Keratinocyte (primary cell): ENCODE results near the gene ACSM3. TPM values are rescaled to one million over a fixed set of nuclear protein-coding genes. Genes with fewer than 3 reads are reported as not detected.

Experiments
- DNase-seq: peaks from one replicate; pipeline ENCODE4 v3.0.0-alpha.2; 2011; ENCODE audit warnings: low read depth, missing footprints, low spot score
- FAIRE-seq: peaks from 2 replicates; lab custom pipeline; 2011; peaks lifted over from hg19 to GRCh38; lab: Jason Lieb, UNC
- H2AFZ ChIP-seq: 2 replicates; pipeline ENCODE4 v1.6.0; 2012; ENCODE audit warnings: low read length, control low read depth, inconsistent platforms; ENCODE audit not compliant: control insufficient read depth
- H3K27ac ChIP-seq: 2 replicates; pipeline ENCODE4 v1.5.1; 2011; ENCODE audit warnings: low read length; ENCODE audit not compliant: control insufficient read depth, insufficient read depth
- H3K27me3 ChIP-seq: 3 replicates; pipeline ENCODE4 v1.6.0; 2011; ENCODE audit warnings: low read length; ENCODE audit not compliant: control insufficient read depth, insufficient read depth; ENCODE audit errors: extremely low read depth
- H3K36me3 ChIP-seq, 2 experiments: 2 replicates in 1 of 2; 3 replicates in 1 of 2; pipeline ENCODE4 v1.5.1; 2011; ENCODE audit warnings: low read length in 2 of 2, mild to moderate bottlenecking in 1 of 2; ENCODE audit not compliant: control insufficient read depth in 2 of 2, insufficient read depth in 2 of 2; ENCODE audit errors: extremely low read depth in 1 of 2
- H3K4me1 ChIP-seq: 3 replicates; pipeline ENCODE4 v1.5.1; 2011; ENCODE audit warnings: low read length; ENCODE audit not compliant: control insufficient read depth, insufficient read depth; ENCODE audit errors: extremely low read depth
- H3K4me2 ChIP-seq: 3 replicates; pipeline ENCODE4 v1.6.0; 2011; ENCODE audit warnings: low read depth, low read length; ENCODE audit not compliant: control insufficient read depth, insufficient read depth; ENCODE audit errors: extremely low read depth
- H3K4me3 ChIP-seq, 3 experiments: fragments of 200-600 bp in 1 of 3; sonication (generic) in 1 of 3; 2 replicates in 2 of 3; 3 replicates in 1 of 3; pipeline ENCODE4 v1.5.1; 2011 to 2016; ENCODE audit warnings: low read length in 3 of 3, mild to moderate bottlenecking in 3 of 3, control low read depth in 2 of 3, inconsistent platforms in 1 of 3, low read depth in 1 of 3, mixed read lengths in 1 of 3, mixed run types in 1 of 3, moderate library complexity in 1 of 3; ENCODE audit not compliant: control insufficient read depth in 2 of 3, insufficient read depth in 2 of 3; ENCODE audit errors: extremely low read depth in 1 of 3
- H3K79me2 ChIP-seq: 2 replicates; pipeline ENCODE4 v1.6.0; 2012; ENCODE audit warnings: low read length; ENCODE audit not compliant: control insufficient read depth, insufficient read depth
- H3K9ac ChIP-seq: 3 replicates; pipeline ENCODE4 v1.6.0; 2011; ENCODE audit warnings: low read length; ENCODE audit not compliant: control insufficient read depth, insufficient read depth; ENCODE audit errors: extremely low read depth
- H3K9me1 ChIP-seq: 3 replicates; pipeline ENCODE4 v1.6.0; 2011; ENCODE audit warnings: low read length; ENCODE audit not compliant: control insufficient read depth, insufficient read depth; ENCODE audit errors: extremely low read depth
- H3K9me3 ChIP-seq: 2 replicates; pipeline ENCODE4 v1.5.1; 2012; ENCODE audit warnings: low read depth, low read length; ENCODE audit not compliant: control insufficient read depth
- H4K20me1 ChIP-seq: 3 replicates; pipeline ENCODE4 v1.6.0; 2011; ENCODE audit warnings: low read length; ENCODE audit not compliant: control insufficient read depth, insufficient read depth; ENCODE audit errors: extremely low read depth
- CTCF ChIP-seq, 3 experiments: IDR thresholded peaks in 1 of 3; conservative IDR thresholded peaks in 1 of 3; optimal IDR thresholded peaks in 1 of 3; 2 replicates in 2 of 3; 3 replicates in 1 of 3; pipeline versions ENCODE3 to v1.5.1; 2011; ENCODE audit warnings: low read length in 3 of 3, mild to moderate bottlenecking in 3 of 3, moderate library complexity in 2 of 3, control low read depth in 1 of 3, inconsistent platforms in 1 of 3; ENCODE audit not compliant: insufficient read depth in 2 of 3; ENCODE audit errors: extremely low read depth in 1 of 3
- EZH2 ChIP-seq: IDR thresholded peaks from one replicate; pipeline ENCODE4 v1.6.1; 2012; ENCODE audit warnings: inconsistent platforms, mild to moderate bottlenecking, low read length, moderate library complexity
- dilution Hi-C: fragments of 300-500 bp; cut with MboI; formaldehyde crosslinking; loops from one replicate; pipeline ENCODE4 v1.7.0; 2020; ENCODE audit warnings: low sequenced_read_pairs; ENCODE audit not compliant: extremely low pct_ligation_motif_present
- polyA plus RNA-seq, 5 experiments: library from polyadenylated mRNA; depleted of rRNA in 3 of 5; stranded (reverse) in 3 of 5; stranded (forward) in 1 of 5; unstranded in 1 of 5; fragments of >200 nt; gene quantifications; 1 replicate in 1 of 5; 2 replicates in 3 of 5; 3 replicates in 1 of 5; pipeline versions ENCODE4 v1.2.1 to v1.2.3, GENCODE V29; 2011 to 2012; ENCODE audit warnings: missing spikeins in 2 of 5, low read depth in 1 of 5, low replicate concordance in 1 of 5

Gene ACSM3
- polyA plus RNA-seq, 1 donor (not counting 4 experiments of a cell fraction or from before 2014, with no cell fraction given): 0.38 TPM

- H4K20me1 ChIP-seq: no peaks in the 10 kb centered on the region
- no peak overlapping the region for H3K4me3 ChIP-seq
- no peak overlapping the region for H3K9ac ChIP-seq
- H3K9me1 ChIP-seq: no peaks in the 10 kb centered on the region
- peaks cover 9% of the 10 kb centered on the region for H3K79me2 ChIP-seq
- dilution Hi-C loops: no loop called here
- H3K9me3 ChIP-seq: no peaks in the 10 kb centered on the region
- DNase-seq (no peak), FAIRE-seq (no peak)
- no peak overlapping the region for H3K27ac ChIP-seq
- H2AFZ ChIP-seq: no peak overlapping the region
- H3K36me3 ChIP-seq: peaks cover 17 to 22% of the 10 kb centered on the region in 2 experiments
- H3K4me1 ChIP-seq: no peaks in the 10 kb centered on the region
- H3K4me2 ChIP-seq: no peak overlapping the region
- TF ChIP-seq EZH2: no peak
- TF ChIP-seq CTCF (optimal IDR thresholded peaks at IDR 0.05 in 1 of 3, IDR thresholded peaks at IDR 0.05 in 1 of 3, conservative IDR thresholded peaks at IDR 0.05 in 1 of 3; ENCODE audit: extremely low read depth in 1 of 3, insufficient read depth in 2 of 3, low read length in 3 of 3): no peak
- H3K27me3 ChIP-seq: no peaks in the 10 kb centered on the region
Measured at GRCh38 chr16:20734056-20734455, 29.8 kb upstream of the ACSM3 start.

GRCh38 chr16:20734782-20735181, 29.0 kb upstream of the ACSM3 start:
- Histone ChIP-seq H3K79me2 (peaks cover 16% of the 10 kb centered on the region), H3K27ac (peak overlapping the region; percentile 33), H3K36me3 (peaks cover 17 to 22% of the 10 kb centered on the region in 2 experiments), H3K9me3 (no peaks in the 10 kb centered on the region), H3K27me3 (no peaks in the 10 kb centered on the region), H4K20me1 (peaks cover 2% of the 10 kb centered on the region), H3K9me1 (no peaks in the 10 kb centered on the region), H3K4me3 (no peak overlapping the region), H3K4me2 (no peak overlapping the region), H3K9ac (no peak overlapping the region), H2AFZ (no peak overlapping the region), H3K4me1 (peaks cover 4% of the 10 kb centered on the region)
- dilution Hi-C loops: no loop called here
- DNase-seq (no peak), FAIRE-seq (no peak)
- TF ChIP-seq CTCF (optimal IDR thresholded peaks at IDR 0.05 in 1 of 3, IDR thresholded peaks at IDR 0.05 in 1 of 3, conservative IDR thresholded peaks at IDR 0.05 in 1 of 3; ENCODE audit: extremely low read depth in 1 of 3, insufficient read depth in 2 of 3, low read length in 3 of 3) (no peak), EZH2 (no peak)
